Natural killer cell treated with Interleukin-12 subunit alpha and Interleukin-12 subunit beta and Interleukin-15 and Interleukin-18, amount 100 ng/mL, for 72 hours (primary cell): ENCODE results near the gene PDCD1. TPM values are rescaled to one million over a fixed set of nuclear protein-coding genes. Genes with fewer than 3 reads are reported as not detected.
"Not testable (repeated sequence)": the region's sequence is repeated elsewhere in the genome, so short reads cannot be mapped to it uniquely, and the experiment has no call there.

Experiments
- ATAC-seq, 2 donors: fragments of 150-1000 bp; cut with Tn5 transposase in 1 of 2; sonication (Bioruptor Pico), chemical (Tn5 transposase) in 1 of 2; 2 replicates each; pipeline ENCODE4 v1.10.0; 2021
- DNase-seq: peaks from one replicate; pipeline ENCODE4 v3.0.0; 2022; ENCODE audit warnings: low spot score
- H3K27ac Mint-ChIP-seq, 2 donors: 1 replicate in 1 of 2; 2 replicates in 1 of 2; pipeline ENCODE4 v1.8.0; 2022; ENCODE audit warnings: mixed read lengths in 2 of 2, mild to moderate bottlenecking in 1 of 2, moderate library complexity in 1 of 2
- H3K27me3 Mint-ChIP-seq, 2 donors: 1 replicate in 1 of 2; 2 replicates in 1 of 2; pipeline ENCODE4 v1.8.0; 2022; ENCODE audit warnings: mixed read lengths in 2 of 2
- H3K36me3 Mint-ChIP-seq: one replicate; pipeline ENCODE4 v1.8.0; 2022; ENCODE audit warnings: mixed read lengths
- H3K4me1 Mint-ChIP-seq, 2 donors: 1 replicate in 1 of 2; 2 replicates in 1 of 2; pipeline ENCODE4 v1.8.0; 2022; ENCODE audit warnings: low read depth in 2 of 2, mixed read lengths in 2 of 2, mild to moderate bottlenecking in 1 of 2
- H3K4me3 Mint-ChIP-seq: one replicate; pipeline ENCODE4 v1.8.0; 2022; ENCODE audit warnings: mixed read lengths
- H3K9me3 Mint-ChIP-seq: 2 replicates; pipeline ENCODE4 v1.8.0; 2022; ENCODE audit warnings: mixed read lengths
- total RNA-seq, 2 donors: library from RNA; stranded (reverse); gene quantifications; one replicate each; pipeline ENCODE4 v1.2.3, GENCODE V29; 2022

The PDCD1 gene
- total RNA-seq, 2 donors from 2014 or later, result 0.78 to 0.89 TPM

DNA sequence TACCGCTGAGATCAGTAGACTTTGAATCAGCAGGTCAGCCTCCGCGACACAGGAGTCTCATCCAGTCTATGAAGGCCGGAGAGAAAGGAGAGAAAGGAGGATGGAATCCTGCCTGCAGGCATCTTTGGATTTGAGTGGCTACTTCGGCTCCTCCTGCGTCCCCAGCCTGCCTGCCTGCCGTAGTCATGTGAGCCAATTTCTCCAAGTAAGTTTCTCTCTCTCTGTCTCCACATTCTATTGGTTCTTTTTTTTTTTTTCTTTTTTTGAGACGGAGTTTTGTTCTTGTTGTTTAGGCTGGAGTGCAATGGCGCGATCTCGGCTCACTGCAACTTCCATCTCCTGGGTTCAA is 16.7 kb downstream of the PDCD1 start:
- Mint-ChIP-seq H3K27ac (peak overlapping the region in 1 of 2 donors; percentile 86), H3K27me3 (peaks cover 29 to 30% of the 10 kb centered on the region in 2 donors), H3K36me3 (peaks cover 5% of the 10 kb centered on the region), H3K4me1 (peaks cover 39 to 45% of the 10 kb centered on the region in 2 donors), H3K9me3 (no peaks in the 10 kb centered on the region), H3K4me3 (no peak overlapping the region)
- DNase-seq (peak; percentile 37), ATAC-seq (no peak)

DNA sequence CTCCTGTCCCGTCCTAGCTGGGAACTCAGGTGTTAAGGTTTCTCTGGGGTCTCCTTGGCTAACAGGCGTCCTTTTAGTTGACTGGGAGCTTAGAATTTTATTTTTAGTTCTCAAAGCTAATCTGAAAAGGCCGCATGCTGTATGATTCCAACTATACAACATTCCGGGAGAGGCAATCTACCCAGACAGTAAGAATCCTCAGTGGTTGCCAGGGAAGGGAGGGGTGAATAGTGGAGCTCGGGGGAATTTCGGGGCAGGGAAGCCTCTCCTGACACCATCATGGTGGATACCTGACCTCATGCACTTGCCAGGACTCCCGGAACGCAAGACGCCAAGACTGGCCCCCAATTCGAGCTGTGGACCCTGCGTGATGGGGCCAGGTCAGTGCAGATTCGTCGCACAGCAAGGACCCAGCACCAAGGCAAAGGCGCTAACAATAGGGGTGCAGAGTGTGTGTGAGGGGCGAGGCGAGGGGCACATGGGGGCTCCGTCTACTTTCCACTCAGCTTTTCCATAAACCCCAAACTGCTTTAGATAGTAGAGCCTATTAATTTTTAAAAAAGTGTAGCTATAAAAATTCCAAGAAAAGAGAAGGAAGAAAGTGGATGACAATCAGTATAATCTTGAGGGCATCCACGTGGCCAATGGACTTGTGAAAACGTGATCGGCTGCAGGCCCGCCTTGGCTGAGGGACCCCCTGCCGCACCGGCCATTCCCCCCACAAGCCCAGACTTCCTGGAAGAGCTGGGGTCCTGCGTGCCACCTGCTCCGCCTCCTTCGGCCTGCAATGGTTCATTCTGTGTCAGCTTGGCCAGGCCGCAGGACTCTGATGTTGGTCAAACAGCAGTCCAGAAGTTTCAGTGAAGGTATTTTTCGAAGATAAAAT is 17.3 kb downstream of the PDCD1 start:
- H3K27ac Mint-ChIP-seq, result peak overlapping the region; percentile 23 to 69
- peaks cover 37 to 42% of the 10 kb centered on the region in 2 donors for H3K4me1 Mint-ChIP-seq
- ATAC-seq, result no peak

DNA sequence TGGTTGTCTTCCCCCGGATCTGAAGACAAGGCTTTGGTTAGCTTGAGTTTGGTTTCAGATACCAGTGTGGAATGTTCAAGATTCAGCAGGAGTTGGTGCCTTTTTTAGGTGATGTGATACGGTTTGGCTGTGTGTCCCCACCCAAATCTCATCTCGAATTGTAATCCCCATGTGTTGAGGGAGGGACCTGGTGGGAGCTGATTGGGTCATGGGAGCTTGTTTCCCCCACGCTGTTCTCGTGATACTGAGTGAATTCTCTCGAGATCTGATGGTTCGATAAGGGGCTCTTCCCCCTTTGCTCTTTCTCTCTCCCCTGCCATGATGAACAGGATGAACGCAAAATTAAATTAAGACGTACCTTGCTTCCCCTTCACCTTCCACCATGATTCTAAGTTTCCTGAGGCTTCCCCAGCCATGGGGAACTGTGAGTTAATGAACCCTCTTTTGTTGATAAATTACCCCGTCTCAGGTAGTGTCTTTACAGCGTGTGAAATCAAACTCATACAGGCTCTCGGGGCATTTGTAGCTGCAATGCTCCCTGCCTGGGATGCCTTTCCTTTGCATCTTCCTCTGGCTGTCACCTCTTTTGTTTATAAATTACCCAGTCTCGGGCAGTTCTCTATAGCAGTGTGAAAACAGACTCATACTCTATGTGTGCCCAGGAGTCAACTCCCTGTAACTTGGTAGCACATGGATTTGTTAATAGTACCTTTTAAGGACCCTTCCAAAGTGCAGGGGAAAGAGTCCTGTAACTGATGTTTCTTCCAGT is 21.3 kb downstream of the PDCD1 start:
- Mint-ChIP-seq H3K4me3 (no peak overlapping the region), H3K27ac (no peak overlapping the region), H3K36me3 (no peaks in the 10 kb centered on the region), H3K4me1 (peaks cover 20 to 22% of the 10 kb centered on the region in 2 donors), H3K9me3 (no peaks in the 10 kb centered on the region), H3K27me3 (peaks cover 26 to 35% of the 10 kb centered on the region in 2 donors)
- DNase-seq, result no peak
- no peak for ATAC-seq

More for the DNA sequence above, 17.3 kb downstream of the PDCD1 start:
- Mint-ChIP-seq H3K9me3 (no peaks in the 10 kb centered on the region), H3K36me3 (peaks cover 4% of the 10 kb centered on the region), H3K27me3 (peaks cover 25 to 30% of the 10 kb centered on the region in 2 donors), H3K4me3 (no peak overlapping the region)
- peak; percentile 41 for DNase-seq

DNA sequence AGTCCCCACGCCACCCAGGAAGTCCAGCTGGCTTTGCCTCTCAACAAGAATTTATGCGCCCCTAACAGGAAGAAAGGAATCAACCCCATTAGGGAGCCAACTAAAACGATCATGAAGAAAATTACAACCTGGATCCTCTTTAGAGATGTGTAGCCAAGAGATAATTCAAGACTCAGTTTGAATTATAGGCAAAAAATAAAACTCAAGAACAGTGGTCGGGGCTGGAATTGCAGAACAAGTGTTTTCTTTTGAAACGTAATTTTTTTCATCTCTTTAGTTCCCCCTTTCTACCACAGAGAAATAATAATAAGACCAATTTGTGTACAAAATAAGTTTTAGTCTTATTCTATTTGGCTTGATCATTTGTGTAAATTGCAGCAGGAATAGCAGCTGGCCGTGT is 22.4 kb downstream of the PDCD1 start:
- H3K9me3 Mint-ChIP-seq, result no peaks in the 10 kb centered on the region
- H3K4me3 Mint-ChIP-seq, result no peak overlapping the region
- H3K36me3 Mint-ChIP-seq, result no peaks in the 10 kb centered on the region
- peaks cover 13 to 17% of the 10 kb centered on the region in 2 donors for H3K4me1 Mint-ChIP-seq
- no peak for DNase-seq
- H3K27ac Mint-ChIP-seq, result no peak overlapping the region
- peaks cover 33 to 39% of the 10 kb centered on the region in 2 donors for H3K27me3 Mint-ChIP-seq
- ATAC-seq, result no peak

DNA sequence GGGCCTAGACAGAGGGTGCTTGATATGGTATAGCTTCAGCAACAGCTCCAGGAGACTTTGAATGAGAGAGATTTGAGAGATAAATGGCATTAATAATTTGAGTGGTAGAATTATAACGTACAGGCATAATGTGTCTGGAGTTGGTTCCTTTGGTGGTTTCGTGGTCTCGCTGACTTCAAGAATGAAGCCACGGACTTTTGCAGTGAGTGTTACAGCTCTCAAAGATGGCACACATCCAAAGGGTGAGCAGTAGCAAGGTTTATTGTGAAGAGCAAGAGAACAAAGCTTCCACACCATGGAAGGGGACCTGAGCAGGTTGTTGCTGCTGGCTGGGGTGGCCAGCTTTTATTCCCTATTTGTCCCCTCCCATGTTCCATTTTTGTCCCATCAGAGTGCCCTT is 23.1 kb downstream of the PDCD1 start:
- H3K4me3 Mint-ChIP-seq, result no peak overlapping the region
- peaks cover 36 to 40% of the 10 kb centered on the region in 2 donors for H3K27me3 Mint-ChIP-seq
- H3K36me3 Mint-ChIP-seq, result no peaks in the 10 kb centered on the region
- DNase-seq (peak; percentile 41), ATAC-seq (no peak)
- no peaks in the 10 kb centered on the region for H3K9me3 Mint-ChIP-seq
- peaks cover 9 to 13% of the 10 kb centered on the region in 2 donors for H3K4me1 Mint-ChIP-seq
- H3K27ac Mint-ChIP-seq, result no peak overlapping the region

DNA sequence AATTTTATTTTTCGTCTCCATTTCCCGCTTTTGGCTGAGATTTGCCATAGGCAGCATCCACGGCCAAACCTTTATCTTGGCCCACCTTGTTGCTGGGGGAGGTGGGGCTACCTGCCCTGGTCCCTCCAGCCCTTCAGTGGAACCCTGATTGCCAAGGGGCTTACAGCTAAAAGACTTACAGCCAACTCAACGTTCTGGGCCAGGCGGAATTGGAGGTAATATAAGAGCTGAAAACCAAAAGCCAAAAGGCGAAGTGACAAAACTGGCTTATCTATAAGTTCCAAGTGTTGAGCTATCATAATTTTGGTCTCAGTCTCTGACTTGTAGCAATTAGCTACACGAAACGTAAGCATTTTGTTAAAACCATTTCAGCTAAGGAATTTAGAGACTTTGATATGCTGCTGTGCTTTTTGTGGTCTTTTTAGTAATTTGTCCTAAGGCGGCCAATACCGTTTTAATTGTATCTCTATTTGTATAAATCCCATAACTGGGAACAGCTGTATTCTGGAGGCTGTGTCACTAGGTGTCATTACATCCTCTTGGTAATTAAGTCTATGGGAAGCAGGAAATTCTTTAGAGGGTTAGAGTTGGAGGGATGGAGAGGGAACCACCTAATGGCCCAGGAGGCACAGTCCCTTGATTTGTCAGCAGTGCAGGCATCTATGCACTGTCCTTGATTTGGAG is 24.0 kb downstream of the PDCD1 start:
- Mint-ChIP-seq H3K27ac (no peak overlapping the region), H3K36me3 (no peaks in the 10 kb centered on the region), H3K9me3 (no peaks in the 10 kb centered on the region), H3K4me1 (peaks cover 9 to 13% of the 10 kb centered on the region in 2 donors), H3K27me3 (peaks cover 37 to 40% of the 10 kb centered on the region in 2 donors), H3K4me3 (no peak overlapping the region)
- DNase-seq (no peak), ATAC-seq (no peak)

DNA sequence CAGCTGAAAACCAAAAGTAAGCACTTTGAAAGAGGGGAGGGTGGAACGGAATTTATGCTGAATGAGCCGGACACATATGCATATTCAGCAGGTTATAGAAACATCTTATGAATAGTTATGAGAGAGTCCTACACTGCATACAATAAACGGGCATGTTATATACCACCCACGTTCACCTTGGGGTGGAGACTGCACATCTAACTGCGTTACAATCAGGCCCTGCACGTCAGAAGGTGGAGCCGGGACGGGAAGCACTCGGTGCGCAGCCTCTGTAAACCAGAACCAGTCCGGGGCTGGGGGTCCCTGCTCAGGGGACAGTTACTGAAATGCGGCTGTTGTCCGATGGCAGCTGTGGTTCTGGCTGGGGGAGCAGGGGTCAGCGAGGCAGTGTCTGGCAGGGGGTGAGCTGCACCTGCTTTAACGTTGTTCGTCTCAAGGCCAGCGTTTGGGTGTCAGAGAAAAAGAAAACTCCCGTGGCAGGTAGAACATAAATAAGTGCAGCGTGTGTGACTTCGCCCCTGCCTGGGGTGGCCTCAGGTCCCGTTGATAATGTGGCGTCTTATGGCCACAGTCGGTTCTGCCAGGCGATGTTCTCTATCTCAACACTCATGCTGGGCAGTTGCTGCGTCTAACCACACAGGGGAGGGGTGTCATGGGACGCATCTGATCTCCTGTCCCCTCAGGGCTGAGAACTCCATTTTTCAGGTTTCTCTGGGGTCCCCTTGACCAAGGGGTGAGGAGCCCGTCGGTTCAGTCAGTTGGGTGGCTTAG is 24.8 kb downstream of the PDCD1 start:
- H3K27me3 Mint-ChIP-seq, result peaks cover 37 to 40% of the 10 kb centered on the region in 2 donors
- H3K36me3 Mint-ChIP-seq, ATAC-seq, H3K27ac Mint-ChIP-seq, H3K9me3 Mint-ChIP-seq, H3K4me3 Mint-ChIP-seq: not testable (repeated sequence)
- DNase-seq, result peak; percentile 32
- peaks cover 9 to 13% of the 10 kb centered on the region in 2 donors for H3K4me1 Mint-ChIP-seq

DNA sequence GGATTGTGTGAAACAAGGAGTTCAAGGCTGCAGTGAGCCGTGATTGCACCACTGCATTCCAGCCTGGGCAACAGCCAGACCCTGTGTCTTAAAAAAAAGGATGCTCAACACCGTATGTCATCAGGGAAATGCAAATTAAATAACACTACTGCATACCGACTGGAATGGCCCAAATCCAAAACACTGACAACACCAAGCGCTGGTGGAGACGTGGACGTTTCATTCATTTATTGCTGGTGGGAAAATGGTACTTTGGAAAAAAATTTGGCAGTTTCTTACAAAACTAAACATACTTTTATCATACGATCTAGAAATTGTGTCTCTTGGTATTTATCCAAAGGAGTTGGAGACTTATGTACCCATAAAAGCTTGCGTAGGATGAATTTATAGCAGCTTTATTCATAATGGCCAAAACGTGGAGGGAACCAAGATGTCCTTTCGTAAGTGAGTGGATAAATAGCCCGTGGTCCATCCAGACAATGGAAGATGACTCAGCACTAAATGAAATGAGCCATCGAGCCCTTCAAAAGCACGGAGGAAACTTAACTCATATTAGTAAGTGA is 25.5 kb downstream of the PDCD1 start:
- ATAC-seq, result no peak
- H3K27me3 Mint-ChIP-seq, result peaks cover 31 to 32% of the 10 kb centered on the region in 2 donors
- no peaks in the 10 kb centered on the region for H3K9me3 Mint-ChIP-seq
- DNase-seq, result no peak
- no peak overlapping the region for H3K4me3 Mint-ChIP-seq
- no peaks in the 10 kb centered on the region for H3K36me3 Mint-ChIP-seq
- no peak overlapping the region for H3K27ac Mint-ChIP-seq
- peaks cover 9 to 11% of the 10 kb centered on the region in 2 donors for H3K4me1 Mint-ChIP-seq

DNA sequence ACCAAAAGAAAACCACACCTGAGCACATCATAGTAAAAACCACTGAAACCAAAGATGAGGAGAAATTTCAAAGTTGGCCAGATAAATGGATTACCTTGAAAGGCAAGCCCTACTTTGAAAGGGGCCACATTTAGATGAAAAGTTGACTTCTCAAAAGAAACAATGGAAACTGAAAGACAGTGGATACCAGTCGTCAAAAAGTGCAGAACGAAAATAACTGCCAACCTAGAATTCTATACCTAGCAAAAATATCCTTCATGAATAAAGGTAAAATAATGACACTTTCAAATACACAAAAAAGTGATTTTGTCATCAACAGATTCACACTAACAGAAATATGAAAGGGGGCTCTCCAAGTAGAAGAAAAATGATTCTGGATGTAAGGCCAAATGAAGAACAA is 31.3 kb downstream of the PDCD1 start:
- Mint-ChIP-seq H3K36me3 (peaks cover 22% of the 10 kb centered on the region), H3K27ac (no peak overlapping the region), H3K4me1 (peaks cover 17 to 18% of the 10 kb centered on the region in 2 donors), H3K27me3 (peaks cover 29 to 40% of the 10 kb centered on the region in 2 donors), H3K4me3 (no peak overlapping the region), H3K9me3 (peaks cover 4% of the 10 kb centered on the region)
- DNase-seq, result no peak
- no peak for ATAC-seq

DNA sequence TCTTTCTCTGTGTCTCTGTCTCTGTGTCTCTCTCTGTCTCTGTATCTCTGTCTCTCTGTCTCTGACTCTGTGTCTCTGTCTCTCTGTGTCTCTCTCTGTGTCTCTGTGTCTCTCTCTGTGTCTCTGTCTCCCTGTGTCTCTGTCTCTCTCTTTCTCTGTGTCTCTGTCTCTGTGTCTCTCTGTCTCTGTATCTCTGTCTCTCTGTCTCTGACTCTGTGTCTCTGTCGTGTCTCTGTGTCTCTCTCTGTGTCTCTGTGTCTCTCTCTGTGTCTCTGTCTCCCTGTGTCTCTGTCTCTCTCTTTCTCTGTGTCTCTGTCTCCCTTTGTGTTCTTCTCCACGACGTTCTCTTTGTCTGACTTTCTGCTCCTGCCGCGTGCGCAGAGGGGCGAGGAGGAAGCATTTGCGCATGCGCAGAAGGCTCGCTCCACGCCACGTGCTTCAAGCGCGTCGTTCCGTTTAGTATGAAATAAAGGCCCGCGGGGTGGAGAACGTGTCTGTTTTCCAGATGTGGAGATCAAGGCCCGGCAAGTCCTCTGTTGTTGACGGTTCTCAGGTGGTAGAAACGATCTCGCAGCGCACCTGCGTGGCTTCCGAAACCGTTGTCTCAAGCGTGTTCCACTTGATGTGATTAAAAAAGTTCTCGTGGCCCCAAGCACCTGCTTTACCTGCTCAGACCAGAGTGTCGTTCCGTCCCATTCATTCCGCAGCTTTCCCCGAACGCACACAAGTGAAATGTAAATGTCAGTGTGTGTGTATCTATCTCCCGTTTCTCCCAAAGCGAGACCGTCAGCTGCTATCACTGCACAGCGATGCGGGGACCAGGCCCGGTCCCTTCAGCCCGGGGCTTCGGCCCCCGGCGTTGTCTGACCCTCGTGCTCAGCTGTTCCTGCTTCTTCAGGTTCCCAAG is 34.9 kb downstream of the PDCD1 start:
- peaks cover 24 to 28% of the 10 kb centered on the region in 2 donors for H3K27me3 Mint-ChIP-seq
- H3K27ac Mint-ChIP-seq, result peak overlapping the region; percentile 4 to 54
- not testable (repeated sequence) for DNase-seq

DNA sequence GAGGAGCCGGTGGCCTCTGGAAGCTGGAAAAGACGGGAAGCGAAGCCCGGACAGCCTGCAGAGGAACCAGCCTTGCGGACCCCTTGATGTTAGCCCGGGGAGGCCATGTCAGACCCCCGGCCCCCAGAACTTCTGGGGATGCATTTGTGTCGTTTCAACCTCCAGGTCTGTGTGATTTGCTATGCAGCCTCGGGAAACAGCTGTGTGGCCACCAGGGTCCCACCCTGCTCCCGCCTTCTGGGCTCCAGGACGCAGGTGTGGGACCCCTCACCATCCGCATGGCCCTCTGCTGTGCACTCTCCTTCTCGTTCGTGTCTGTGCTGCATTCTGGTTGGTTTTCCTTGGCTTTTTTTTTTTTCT is 36.5 kb downstream of the PDCD1 start:
- peak; percentile 51 for DNase-seq
- ATAC-seq, result no peak
- Mint-ChIP-seq H3K4me1 (peaks cover 25 to 28% of the 10 kb centered on the region in 2 donors), H3K9me3 (peaks cover 4% of the 10 kb centered on the region), H3K27ac (peak overlapping the region; percentile 18 to 54), H3K27me3 (peaks cover 24 to 28% of the 10 kb centered on the region in 2 donors), H3K4me3 (peak overlapping the region; percentile 31), H3K36me3 (peaks cover 17% of the 10 kb centered on the region)

More for the DNA sequence above, 34.9 kb downstream of the PDCD1 start:
- ATAC-seq, H3K9me3 Mint-ChIP-seq, H3K4me3 Mint-ChIP-seq: not testable (repeated sequence)
- H3K36me3 Mint-ChIP-seq, result peaks cover 22% of the 10 kb centered on the region
- peaks cover 18 to 24% of the 10 kb centered on the region in 2 donors for H3K4me1 Mint-ChIP-seq
